ENCODE measurements around the gene KLHL5.

- TF ChIP-seq, protein P1, sequence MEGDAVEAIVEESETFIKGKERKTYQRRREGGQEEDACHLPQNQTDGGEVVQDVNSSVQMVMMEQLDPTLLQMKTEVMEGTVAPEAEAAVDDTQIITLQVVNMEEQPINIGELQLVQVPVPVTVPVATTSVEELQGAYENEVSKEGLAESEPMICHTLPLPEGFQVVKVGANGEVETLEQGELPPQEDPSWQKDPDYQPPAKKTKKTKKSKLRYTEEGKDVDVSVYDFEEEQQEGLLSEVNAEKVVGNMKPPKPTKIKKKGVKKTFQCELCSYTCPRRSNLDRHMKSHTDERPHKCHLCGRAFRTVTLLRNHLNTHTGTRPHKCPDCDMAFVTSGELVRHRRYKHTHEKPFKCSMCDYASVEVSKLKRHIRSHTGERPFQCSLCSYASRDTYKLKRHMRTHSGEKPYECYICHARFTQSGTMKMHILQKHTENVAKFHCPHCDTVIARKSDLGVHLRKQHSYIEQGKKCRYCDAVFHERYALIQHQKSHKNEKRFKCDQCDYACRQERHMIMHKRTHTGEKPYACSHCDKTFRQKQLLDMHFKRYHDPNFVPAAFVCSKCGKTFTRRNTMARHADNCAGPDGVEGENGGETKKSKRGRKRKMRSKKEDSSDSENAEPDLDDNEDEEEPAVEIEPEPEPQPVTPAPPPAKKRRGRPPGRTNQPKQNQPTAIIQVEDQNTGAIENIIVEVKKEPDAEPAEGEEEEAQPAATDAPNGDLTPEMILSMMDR (conservative IDR thresholded peaks at IDR 0.05): no peak
- no peak for TF ChIP-seq EZH2 (IDR thresholded peaks at IDR 0.05; ENCODE audit: low read depth)
These were observed 24.1 kb upstream of the KLHL5 start for GRCh38 chr4:39037941-39038340.

All from PC-9 (cell line).